K562 (cell line): ENCODE data around the gene TMEM139. TPM values are rescaled to one million over a fixed set of nuclear protein-coding genes. Genes with fewer than 3 reads are reported as not detected.

Experiments used
- ATAC-seq: fragments of 200-7000 bp; cut with Tn5 transposase; 3 replicates; pipeline ENCODE4 v1.9.1; 2020; ENCODE audit warnings: moderate library complexity
- BruUV-seq: library from RNA; stranded (reverse); fragments of 400-500 nt; replicated peaks from 2 replicates; lab custom pipeline; 2021; lab: Mats Ljungman, UMichigan
- CTCF ChIA-PET: fragments of 300-600 bp; formaldehyde crosslinking; extraction: SDS; loops from one replicate; lab custom pipeline; 2021; ENCODE audit warnings: low intra/inter-chr PET ratio; lab: Yijun Ruan, JAX
- POLR2A ChIA-PET: fragments of 300-600, 350-650 bp; sonication (Branson Sonifier 250); formaldehyde crosslinking; extraction: SDS; loops from one replicate; lab custom pipeline; 2021; ENCODE audit warnings: antibody characterized with exemption, inconsistent platforms; lab: Yijun Ruan, JAX
- DNase-seq, 4 experiments: peaks; one replicate each; pipeline versions ENCODE4 v3.0.0 to v3.0.0-alpha.2; 2011 to 2018; ENCODE audit warnings: low spot score in 3 of 4, mixed read lengths in 3 of 4; ENCODE audit errors: extremely low read depth in 1 of 4
- FAIRE-seq: peaks from 2 replicates; lab custom pipeline; 2011; peaks lifted over from hg19 to GRCh38; lab: Jason Lieb, UNC
- H2AFZ ChIP-seq: 2 replicates; pipeline ENCODE4 v1.6.0; 2011; ENCODE audit warnings: low read depth, low read length, control low read depth, inconsistent platforms
- H3K27ac ChIP-seq: fragments of 200-600 bp; 3 replicates; pipeline ENCODE4 v1.8.0; 2011; ENCODE audit warnings: low read depth, mild to moderate bottlenecking, control low read depth, inconsistent platforms, low read length, moderate library complexity, mixed read lengths; ENCODE audit errors: extremely low read depth
- H3K27me3 ChIP-seq, 2 experiments: fragments of 300-600 bp in 1 of 2; 2 replicates in 1 of 2; 3 replicates in 1 of 2; pipeline versions ENCODE4 v1.6.0 to v1.8.0; 2011; ENCODE audit warnings: inconsistent platforms in 2 of 2, low read length in 2 of 2, mild to moderate bottlenecking in 1 of 2, mixed read lengths in 1 of 2, moderate library complexity in 1 of 2; ENCODE audit not compliant: control insufficient read depth in 2 of 2, insufficient read depth in 2 of 2
- H3K36me3 ChIP-seq: fragments of 300-600 bp; 3 replicates; pipeline ENCODE4 v1.8.0; 2011; ENCODE audit warnings: mild to moderate bottlenecking, low read length, inconsistent platforms; ENCODE audit not compliant: control insufficient read depth, insufficient read depth
- H3K4me1 ChIP-seq, 2 experiments: fragments of 200-600 bp in 1 of 2; replicated peaks in 1 of 2; 2 replicates in 1 of 2; 3 replicates in 1 of 2; pipeline versions ENCODE4 v1.5.1 to v1.8.0; 2011; ENCODE audit warnings: inconsistent platforms in 2 of 2, low read length in 2 of 2, mild to moderate bottlenecking in 1 of 2, mixed read lengths in 1 of 2, moderate library complexity in 1 of 2; ENCODE audit not compliant: control insufficient read depth in 2 of 2, insufficient read depth in 2 of 2
- H3K4me2 ChIP-seq: 2 replicates; pipeline ENCODE4 v1.6.1; 2011; ENCODE audit warnings: low read length, control low read depth, inconsistent platforms, mixed read lengths; ENCODE audit not compliant: insufficient read depth
- H3K4me3 ChIP-seq: fragments of 200-600 bp; sonication (generic), shearing (Covaris generic); 2 replicates; pipeline ENCODE4 v1.5.1; 2016; ENCODE audit warnings: control low read depth, inconsistent platforms
- H3K79me2 ChIP-seq: fragments of 200-600 bp; 3 replicates; pipeline ENCODE4 v1.8.0; 2011; ENCODE audit warnings: low read length, inconsistent platforms; ENCODE audit not compliant: control insufficient read depth, insufficient read depth
- H3K9ac ChIP-seq, 2 experiments: 2 replicates each; pipeline versions ENCODE4 v1.6.0 to v1.6.1; 2011; ENCODE audit warnings: low read depth in 2 of 2, low read length in 2 of 2, control low read depth in 1 of 2, inconsistent platforms in 1 of 2, mild to moderate bottlenecking in 1 of 2, mixed read lengths in 1 of 2; ENCODE audit not compliant: insufficient read depth in 1 of 2
- H3K9me1 ChIP-seq: one replicate; pipeline ENCODE4 v1.6.0; 2011; ENCODE audit warnings: inconsistent platforms, mild to moderate bottlenecking, low read length, moderate library complexity; ENCODE audit not compliant: control insufficient read depth, insufficient read depth
- H3K9me3 ChIP-seq: replicated peaks from 2 replicates; pipeline ENCODE4 v1.5.1; 2011; ENCODE audit warnings: low read depth, low read length, inconsistent platforms; ENCODE audit not compliant: control insufficient read depth, insufficient read depth
- H4K20me1 ChIP-seq: replicated peaks from 2 replicates; pipeline ENCODE4 v1.6.1; 2011; ENCODE audit warnings: low read length, inconsistent platforms, mixed read lengths; ENCODE audit not compliant: control insufficient read depth, insufficient read depth
- ARID1B ChIP-seq: fragments of 450-650 bp; IDR thresholded peaks from 2 replicates; pipeline ENCODE4 v1.6.1; 2016; ENCODE audit warnings: antibody characterized with exemption, mild to moderate bottlenecking, inconsistent platforms
- C11orf30 ChIP-seq: fragments of 450-650 bp; IDR thresholded peaks from 2 replicates; pipeline ENCODE4 v1.6.1; 2016; ENCODE audit warnings: low read depth, mild to moderate bottlenecking
- DNMT1 ChIP-seq: fragments of 450-650 bp; IDR thresholded peaks from 2 replicates; pipeline ENCODE4 v1.6.1; 2016; ENCODE audit warnings: antibody characterized with exemption, mild to moderate bottlenecking
- DPF2 ChIP-seq: fragments of 450-650 bp; IDR thresholded peaks from 2 replicates; pipeline ENCODE4 v1.6.1; 2016
- HNRNPH1 ChIP-seq: fragments of 200-400 bp; formaldehyde crosslinking; optimal IDR thresholded peaks from 2 replicates; pipeline ENCODE3; 2017; ENCODE audit warnings: low read depth, mild to moderate bottlenecking, low read length, moderate library complexity
- NFE2 ChIP-seq: IDR thresholded peaks from 2 replicates; pipeline ENCODE4 v1.6.1; 2014; ENCODE audit warnings: antibody characterized with exemption, low read depth
- RAD21 ChIP-seq, 2 experiments: fragments of 250-450 bp in 1 of 2; fragments of 450-650 bp in 1 of 2; sonication (Bioruptor Pico) in 1 of 2; formaldehyde crosslinking in 1 of 2; IDR thresholded peaks in 1 of 2; conservative IDR thresholded peaks in 1 of 2; 2 replicates each; pipeline versions ENCODE4 v1.4.0 to v1.8.0; 2020 to 2022; ENCODE audit warnings: mild to moderate bottlenecking in 2 of 2, moderate library complexity in 1 of 2
- in situ Hi-C: fragments of 300-500 bp; cut with MboI; formaldehyde crosslinking; loops from 4 replicates; pipeline ENCODE4 v1.15.0; 2018; ENCODE audit warnings: inconsistent platforms, mixed read lengths
- intact Hi-C: fragments of 100-400 bp; cut with micrococcal nuclease; formaldehyde crosslinking; loops from 2 replicates; pipeline ENCODE4 v1.14.2; 2022
- polyA plus RNA-seq, 8 experiments: library from polyadenylated mRNA; depleted of rRNA in 4 of 8; stranded (reverse) in 5 of 8; unstranded in 3 of 8; fragments of >200 nt; fragmentation: Nextera tagmentation in 2 of 8; fragmentation: Illumina TruSeq in 1 of 8; extraction: Ambion mirVana in 2 of 8; extraction: Trizol in 1 of 8; gene quantifications; 2 replicates each; pipeline versions ENCODE4 v1.2.1 to v1.2.3, GENCODE V29; 2011 to 2014; ENCODE audit warnings: inconsistent platforms in 1 of 8, missing spikeins in 1 of 8
- total RNA-seq, 7 experiments: library from RNA; depleted of rRNA in 6 of 7; stranded (reverse); fragments of >200 nt in 6 of 7; fragmentation: Illumina TruSeq in 2 of 7; extraction: Trizol in 2 of 7; gene quantifications; 2 replicates each; pipeline versions ENCODE4 v1.2.1 to v1.2.3, GENCODE V29; 2011 to 2021; ENCODE audit warnings: low replicate concordance in 1 of 7
- TF ChIP-seq, protein P1 (sequence below): IDR thresholded peaks from 2 replicates; pipeline ENCODE4 v1.6.1; 2012; ENCODE audit warnings: low read depth, low read length, improper control_type of control experiment, borderline replicate concordance
- TF ChIP-seq, protein P2 (sequence below): fragments of 450-650 bp; IDR thresholded peaks from 2 replicates; pipeline ENCODE4 v1.6.1; 2018; ENCODE audit not compliant: partially characterized antibody
- TF ChIP-seq, protein P3 (sequence below): fragments of 450-650 bp; IDR thresholded peaks from 2 replicates; pipeline ENCODE4 v1.6.1; 2017; ENCODE audit warnings: antibody characterized with exemption
- TF ChIP-seq, protein P4 (sequence below): fragments of 450-650 bp; IDR thresholded peaks from 2 replicates; pipeline ENCODE4 v1.6.1; 2016; ENCODE audit warnings: antibody characterized with exemption

TMEM139 gene
- total and polyA plus RNA-seq, 9 of the 15 experiments (the other 6 are each of a cell fraction or from before 2014, with no cell fraction given): 0.27 to 1.8 (median 0.79) TPM

DNA sequence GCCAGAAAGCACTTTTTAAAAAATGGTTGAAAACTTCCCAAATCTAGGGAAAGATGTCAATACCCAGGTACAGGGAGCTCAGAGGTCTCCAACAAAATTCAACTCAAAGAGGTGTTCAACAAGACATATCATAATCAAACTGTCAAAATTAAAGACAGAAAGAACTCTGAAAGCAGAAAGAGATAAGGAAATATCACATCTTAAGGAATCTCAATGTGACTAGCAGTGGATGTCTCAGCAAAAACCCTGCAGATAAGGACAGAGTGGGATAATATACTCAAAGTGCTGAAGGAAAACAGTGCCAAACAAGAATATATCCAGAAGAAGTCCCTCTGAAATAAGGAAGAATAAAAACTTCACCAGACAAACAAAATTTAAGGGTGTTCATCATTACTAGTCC lies 34.6 kb upstream of the TMEM139 start:
- CTCF ChIA-PET: no interaction called here

More for the DNA sequence above, 34.6 kb upstream of the TMEM139 start:
- no peak for DNase-seq
- no peaks in the 10 kb centered on the region for H4K20me1 ChIP-seq
- H3K9me3 ChIP-seq: peaks cover 12% of the 10 kb centered on the region; the same call in 1 of the 2 replicates
- H3K79me2 ChIP-seq: no peaks in the 10 kb centered on the region
- no peak overlapping the region for H3K27ac ChIP-seq
- no TSS peak for BruUV-seq
- H3K9me1 ChIP-seq: no peaks in the 10 kb centered on the region
- no peak for ATAC-seq
- intact Hi-C loops (no loop called here), in situ Hi-C loops (no loop called here)
- H3K27me3 ChIP-seq: no peaks in the 10 kb centered on the region; a peak in 1 of 5 replicates
- H3K36me3 ChIP-seq: no peaks in the 10 kb centered on the region
- no peak overlapping the region for H3K4me2 ChIP-seq
- no peak overlapping the region for H3K4me3 ChIP-seq
- H2AFZ ChIP-seq: no peak overlapping the region
- H3K9ac ChIP-seq: no peak overlapping the region
- H3K4me1 ChIP-seq: peaks cover 0 to 2% of the 10 kb centered on the region in 2 experiments; a peak in 2 of 5 replicates
- TF ChIP-seq HNRNPH1: no peak
- TF ChIP-seq, protein P1, sequence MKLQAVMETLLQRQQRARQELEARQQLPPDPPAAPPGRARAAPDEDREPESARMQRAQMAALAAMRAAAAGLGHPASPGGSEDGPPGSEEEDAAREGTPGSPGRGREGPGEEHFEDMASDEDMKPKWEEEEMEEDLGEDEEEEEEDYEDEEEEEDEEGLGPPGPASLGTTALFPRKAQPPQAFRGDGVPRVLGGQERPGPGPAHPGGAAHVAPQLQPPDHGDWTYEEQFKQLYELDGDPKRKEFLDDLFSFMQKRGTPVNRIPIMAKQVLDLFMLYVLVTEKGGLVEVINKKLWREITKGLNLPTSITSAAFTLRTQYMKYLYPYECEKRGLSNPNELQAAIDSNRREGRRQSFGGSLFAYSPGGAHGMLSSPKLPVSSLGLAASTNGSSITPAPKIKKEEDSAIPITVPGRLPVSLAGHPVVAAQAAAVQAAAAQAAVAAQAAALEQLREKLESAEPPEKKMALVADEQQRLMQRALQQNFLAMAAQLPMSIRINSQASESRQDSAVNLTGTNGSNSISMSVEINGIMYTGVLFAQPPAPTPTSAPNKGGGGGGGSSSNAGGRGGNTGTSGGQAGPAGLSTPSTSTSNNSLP: peak; percentile 42; the same call in 1 of the 2 replicates
- TF ChIP-seq DPF2: peak; percentile 58
- peak; percentile 30; the same call in 1 of the 2 replicates for TF ChIP-seq C11orf30
- no peak for TF ChIP-seq DNMT1
- no peak for TF ChIP-seq RAD21 (CRISPR knock-in tag; conservative IDR thresholded peaks at IDR 0.05 in 1 of 2, IDR thresholded peaks at IDR 0.05 in 1 of 2)
- TF ChIP-seq, protein P2, sequence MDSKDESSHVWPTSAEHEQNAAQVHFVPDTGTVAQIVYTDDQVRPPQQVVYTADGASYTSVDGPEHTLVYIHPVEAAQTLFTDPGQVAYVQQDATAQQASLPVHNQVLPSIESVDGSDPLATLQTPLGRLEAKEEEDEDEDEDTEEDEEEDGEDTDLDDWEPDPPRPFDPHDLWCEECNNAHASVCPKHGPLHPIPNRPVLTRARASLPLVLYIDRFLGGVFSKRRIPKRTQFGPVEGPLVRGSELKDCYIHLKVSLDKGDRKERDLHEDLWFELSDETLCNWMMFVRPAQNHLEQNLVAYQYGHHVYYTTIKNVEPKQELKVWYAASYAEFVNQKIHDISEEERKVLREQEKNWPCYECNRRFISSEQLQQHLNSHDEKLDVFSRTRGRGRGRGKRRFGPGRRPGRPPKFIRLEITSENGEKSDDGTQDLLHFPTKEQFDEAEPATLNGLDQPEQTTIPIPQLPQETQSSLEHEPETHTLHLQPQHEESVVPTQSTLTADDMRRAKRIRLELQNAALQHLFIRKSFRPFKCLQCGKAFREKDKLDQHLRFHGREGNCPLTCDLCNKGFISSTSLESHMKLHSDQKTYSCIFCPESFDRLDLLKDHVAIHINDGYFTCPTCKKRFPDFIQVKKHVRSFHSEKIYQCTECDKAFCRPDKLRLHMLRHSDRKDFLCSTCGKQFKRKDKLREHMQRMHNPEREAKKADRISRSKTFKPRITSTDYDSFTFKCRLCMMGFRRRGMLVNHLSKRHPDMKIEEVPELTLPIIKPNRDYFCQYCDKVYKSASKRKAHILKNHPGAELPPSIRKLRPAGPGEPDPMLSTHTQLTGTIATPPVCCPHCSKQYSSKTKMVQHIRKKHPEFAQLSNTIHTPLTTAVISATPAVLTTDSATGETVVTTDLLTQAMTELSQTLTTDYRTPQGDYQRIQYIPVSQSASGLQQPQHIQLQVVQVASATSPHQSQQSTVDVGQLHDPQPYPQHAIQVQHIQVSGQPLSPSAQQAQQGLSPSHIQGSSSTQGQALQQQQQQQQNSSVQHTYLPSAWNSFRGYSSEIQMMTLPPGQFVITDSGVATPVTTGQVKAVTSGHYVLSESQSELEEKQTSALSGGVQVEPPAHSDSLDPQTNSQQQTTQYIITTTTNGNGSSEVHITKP: no peak
- peak; percentile 58; the same call in 1 of the 2 replicates for TF ChIP-seq ARID1B
- TF ChIP-seq NFE2: peak; percentile 39; the same call in 1 of the 2 replicates
- TF ChIP-seq, protein P3, sequence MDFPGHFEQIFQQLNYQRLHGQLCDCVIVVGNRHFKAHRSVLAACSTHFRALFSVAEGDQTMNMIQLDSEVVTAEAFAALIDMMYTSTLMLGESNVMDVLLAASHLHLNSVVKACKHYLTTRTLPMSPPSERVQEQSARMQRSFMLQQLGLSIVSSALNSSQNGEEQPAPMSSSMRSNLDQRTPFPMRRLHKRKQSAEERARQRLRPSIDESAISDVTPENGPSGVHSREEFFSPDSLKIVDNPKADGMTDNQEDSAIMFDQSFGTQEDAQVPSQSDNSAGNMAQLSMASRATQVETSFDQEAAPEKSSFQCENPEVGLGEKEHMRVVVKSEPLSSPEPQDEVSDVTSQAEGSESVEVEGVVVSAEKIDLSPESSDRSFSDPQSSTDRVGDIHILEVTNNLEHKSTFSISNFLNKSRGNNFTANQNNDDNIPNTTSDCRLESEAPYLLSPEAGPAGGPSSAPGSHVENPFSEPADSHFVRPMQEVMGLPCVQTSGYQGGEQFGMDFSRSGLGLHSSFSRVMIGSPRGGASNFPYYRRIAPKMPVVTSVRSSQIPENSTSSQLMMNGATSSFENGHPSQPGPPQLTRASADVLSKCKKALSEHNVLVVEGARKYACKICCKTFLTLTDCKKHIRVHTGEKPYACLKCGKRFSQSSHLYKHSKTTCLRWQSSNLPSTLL: 0 out of 2 replicates have a peak, but pooled peaks have one; percentile 9
- TF ChIP-seq, protein P4, sequence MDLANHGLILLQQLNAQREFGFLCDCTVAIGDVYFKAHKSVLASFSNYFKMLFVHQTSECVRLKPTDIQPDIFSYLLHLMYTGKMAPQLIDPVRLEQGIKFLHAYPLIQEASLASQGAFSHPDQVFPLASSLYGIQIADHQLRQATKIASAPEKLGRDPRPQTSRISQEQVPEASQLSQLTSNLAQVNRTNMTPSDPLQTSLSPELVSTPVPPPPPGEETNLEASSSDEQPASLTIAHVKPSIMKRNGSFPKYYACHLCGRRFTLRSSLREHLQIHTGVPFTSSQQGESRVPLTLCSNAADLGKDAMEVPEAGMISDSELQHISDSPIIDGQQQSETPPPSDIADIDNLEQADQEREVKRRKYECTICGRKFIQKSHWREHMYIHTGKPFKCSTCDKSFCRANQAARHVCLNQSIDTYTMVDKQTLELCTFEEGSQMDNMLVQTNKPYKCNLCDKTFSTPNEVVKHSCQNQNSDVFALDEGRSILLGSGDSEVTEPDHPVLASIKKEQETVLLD: no peak
- no peak for FAIRE-seq
- POLR2A ChIA-PET: no interaction called here
